MM.1S (cell line): ENCODE results near the gene TTC27.

ENCODE experiments used
- CTCF ChIP-seq: fragments of 300-600 bp; sonication (generic); IDR thresholded peaks from 2 replicates; pipeline ENCODE4 v1.5.1; 2016; ENCODE audit warnings: antibody characterized with exemption, low read length, mixed read lengths
- EZH2 ChIP-seq: fragments of 300-600 bp; sonication (generic); optimal IDR thresholded peaks from 2 replicates; pipeline ENCODE3; 2017; ENCODE audit warnings: low read depth, mild to moderate bottlenecking, antibody characterized with exemption, low read length, mixed read lengths

- TF ChIP-seq CTCF (no peak), EZH2 (no peak)
Observed at GRCh38 chr2:32719933-32720716, 92.3 kb downstream of the TTC27 start.
